Measurements from ENCODE around the gene TMEM179.

Gene TMEM179

DNA sequence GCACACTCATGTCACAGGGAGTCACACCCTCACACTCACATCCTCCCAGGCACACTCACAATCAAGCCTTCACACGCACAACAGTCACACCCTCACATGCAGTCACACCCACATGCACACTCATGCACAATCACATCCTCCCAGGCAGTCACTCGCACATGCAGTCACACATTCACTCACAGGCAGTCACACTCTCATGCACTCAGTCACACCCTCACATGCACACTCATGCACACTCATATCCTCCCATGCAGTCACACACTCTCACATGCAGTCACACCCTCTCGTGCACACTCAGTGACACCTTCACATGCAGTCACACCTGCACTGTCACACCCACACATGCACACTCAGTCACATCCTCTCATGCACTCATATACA is 12.3 kb downstream of the TMEM179 start:
- Histone ChIP-seq H3K4me1 (ENCODE audit: control insufficient read depth, insufficient read depth, low read length) (no peaks in the 10 kb centered on the region; the same call in 1 of the 2 replicates), H3K27me3 (ENCODE audit: control insufficient read depth, insufficient read depth, low read length) (no peaks in the 10 kb centered on the region; the same call in 1 of the 2 replicates), H3K9ac (ENCODE audit: low read length) (no peak overlapping the region), H3K36me3 (ENCODE audit: control insufficient read depth, insufficient read depth, low read length) (no peaks in the 10 kb centered on the region), H3K4me3 (ENCODE audit: low read depth, low read length) (no peak overlapping the region), H3K27ac (ENCODE audit: low read depth, low read length) (no peak overlapping the region), H3K9me3 (ENCODE audit: control insufficient read depth, insufficient read depth, low read depth, low read length) (no peaks in the 10 kb centered on the region)

DNA sequence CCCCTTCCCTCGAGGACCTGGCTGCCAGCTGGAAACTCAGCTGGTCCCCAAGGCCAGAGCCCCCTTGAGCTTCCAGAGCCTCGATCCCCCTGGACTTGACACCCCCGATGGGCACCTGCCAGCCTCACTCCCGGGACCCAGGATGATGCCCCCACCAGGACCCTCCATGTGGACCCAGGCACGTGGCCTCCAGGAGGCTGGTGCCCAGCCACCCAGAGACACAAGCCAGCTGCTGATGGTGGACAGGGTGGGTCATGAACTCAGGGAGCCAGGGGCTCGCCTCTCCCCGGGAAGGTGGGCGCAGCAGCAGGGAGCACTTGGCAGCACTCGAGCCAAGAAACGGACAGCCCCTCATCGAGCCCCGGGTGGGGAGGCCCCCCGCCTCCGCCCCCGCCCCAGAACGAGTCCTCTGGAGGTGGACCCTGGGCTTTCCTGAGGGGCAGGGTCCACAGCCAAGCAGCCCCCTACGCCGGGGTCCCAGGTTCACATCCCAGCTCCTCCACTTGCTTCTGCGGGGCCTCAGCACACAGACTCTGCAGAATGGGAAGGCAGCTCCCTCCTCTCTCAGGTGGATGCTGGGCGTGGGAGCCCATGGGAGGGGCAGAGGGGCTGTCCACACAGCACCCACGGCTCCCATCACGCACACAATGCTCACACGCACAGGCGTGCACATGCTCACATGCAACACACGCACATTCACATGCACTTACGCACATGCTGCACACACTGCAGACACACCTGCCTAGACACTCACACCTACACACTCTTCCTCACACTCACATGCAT is 12.9 kb downstream of the TMEM179 start:
- Histone ChIP-seq H3K27me3 (ENCODE audit: control insufficient read depth, insufficient read depth, low read length) (no peaks in the 10 kb centered on the region; the same call in 1 of the 2 replicates), H3K4me3 (ENCODE audit: low read depth, low read length) (no peak overlapping the region), H3K4me1 (ENCODE audit: control insufficient read depth, insufficient read depth, low read length) (no peaks in the 10 kb centered on the region; the same call in 1 of the 2 replicates)

DNA sequence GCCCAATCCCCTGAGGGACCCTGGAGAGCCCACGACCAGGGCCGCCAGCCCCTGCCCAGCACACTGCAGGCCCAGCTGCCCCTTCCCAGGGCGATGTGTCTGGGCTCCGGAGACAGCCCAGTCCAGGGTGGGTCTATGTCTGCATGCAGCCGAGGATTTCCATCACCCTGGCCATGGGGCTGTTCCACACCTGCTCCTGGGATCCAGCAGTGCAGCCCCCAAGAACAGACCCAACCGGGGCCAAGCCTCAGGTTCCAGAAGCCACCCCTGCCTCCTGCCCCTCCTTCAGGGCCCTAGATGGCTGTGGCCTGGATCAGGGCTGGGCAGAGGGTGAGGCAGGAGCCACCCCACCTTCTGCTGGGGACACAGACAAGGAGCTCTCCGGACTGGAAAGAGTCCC is 13.5 kb downstream of the TMEM179 start:
- Histone ChIP-seq H3K27ac (ENCODE audit: low read depth, low read length) (no peak overlapping the region), H3K9me3 (ENCODE audit: control insufficient read depth, insufficient read depth, low read depth, low read length) (no peaks in the 10 kb centered on the region), H3K9ac (ENCODE audit: low read length) (no peak overlapping the region), H3K4me1 (ENCODE audit: control insufficient read depth, insufficient read depth, low read length) (no peaks in the 10 kb centered on the region; the same call in 1 of the 2 replicates), H3K27me3 (ENCODE audit: control insufficient read depth, insufficient read depth, low read length) (no peaks in the 10 kb centered on the region; the same call in 1 of the 2 replicates), H3K4me3 (ENCODE audit: low read depth, low read length) (no peak overlapping the region), H3K36me3 (ENCODE audit: control insufficient read depth, insufficient read depth, low read length) (no peaks in the 10 kb centered on the region)

More for the DNA sequence above, 12.9 kb downstream of the TMEM179 start:
- Histone ChIP-seq H3K9me3 (ENCODE audit: control insufficient read depth, insufficient read depth, low read depth, low read length) (no peaks in the 10 kb centered on the region), H3K27ac (ENCODE audit: low read depth, low read length) (no peak overlapping the region), H3K9ac (ENCODE audit: low read length) (no peak overlapping the region), H3K36me3 (ENCODE audit: control insufficient read depth, insufficient read depth, low read length) (no peaks in the 10 kb centered on the region)

GRCh38 chr14:104590240-104590965 is 14.2 kb downstream of the TMEM179 start:
- H3K4me3 ChIP-seq (ENCODE audit: low read depth, low read length), result no peak overlapping the region
- no peaks in the 10 kb centered on the region; the same call in 1 of the 2 replicates for H3K4me1 ChIP-seq (ENCODE audit: control insufficient read depth, insufficient read depth, low read length)
- H3K9me3 ChIP-seq (ENCODE audit: control insufficient read depth, insufficient read depth, low read depth, low read length), result no peaks in the 10 kb centered on the region
- no peaks in the 10 kb centered on the region; the same call in 1 of the 2 replicates for H3K27me3 ChIP-seq (ENCODE audit: control insufficient read depth, insufficient read depth, low read length)
- no peak overlapping the region for H3K9ac ChIP-seq (ENCODE audit: low read length)
- H3K27ac ChIP-seq (ENCODE audit: low read depth, low read length), result no peak overlapping the region
- no peaks in the 10 kb centered on the region for H3K36me3 ChIP-seq (ENCODE audit: control insufficient read depth, insufficient read depth, low read length)

- Histone ChIP-seq H3K4me1 (ENCODE audit: control insufficient read depth, insufficient read depth, low read length) (no peaks in the 10 kb centered on the region; the same call in 1 of the 2 replicates), H3K4me3 (ENCODE audit: low read depth, low read length) (no peak overlapping the region), H3K9ac (ENCODE audit: low read length) (no peak overlapping the region), H3K36me3 (ENCODE audit: control insufficient read depth, insufficient read depth, low read length) (no peaks in the 10 kb centered on the region), H3K27ac (ENCODE audit: low read depth, low read length) (no peak overlapping the region), H3K9me3 (ENCODE audit: control insufficient read depth, insufficient read depth, low read depth, low read length) (no peaks in the 10 kb centered on the region), H3K27me3 (ENCODE audit: control insufficient read depth, insufficient read depth, low read length) (no peaks in the 10 kb centered on the region; the same call in 1 of the 2 replicates)
Observed at GRCh38 chr14:104589338-104590195, 15.0 kb downstream of the TMEM179 start.

DNA sequence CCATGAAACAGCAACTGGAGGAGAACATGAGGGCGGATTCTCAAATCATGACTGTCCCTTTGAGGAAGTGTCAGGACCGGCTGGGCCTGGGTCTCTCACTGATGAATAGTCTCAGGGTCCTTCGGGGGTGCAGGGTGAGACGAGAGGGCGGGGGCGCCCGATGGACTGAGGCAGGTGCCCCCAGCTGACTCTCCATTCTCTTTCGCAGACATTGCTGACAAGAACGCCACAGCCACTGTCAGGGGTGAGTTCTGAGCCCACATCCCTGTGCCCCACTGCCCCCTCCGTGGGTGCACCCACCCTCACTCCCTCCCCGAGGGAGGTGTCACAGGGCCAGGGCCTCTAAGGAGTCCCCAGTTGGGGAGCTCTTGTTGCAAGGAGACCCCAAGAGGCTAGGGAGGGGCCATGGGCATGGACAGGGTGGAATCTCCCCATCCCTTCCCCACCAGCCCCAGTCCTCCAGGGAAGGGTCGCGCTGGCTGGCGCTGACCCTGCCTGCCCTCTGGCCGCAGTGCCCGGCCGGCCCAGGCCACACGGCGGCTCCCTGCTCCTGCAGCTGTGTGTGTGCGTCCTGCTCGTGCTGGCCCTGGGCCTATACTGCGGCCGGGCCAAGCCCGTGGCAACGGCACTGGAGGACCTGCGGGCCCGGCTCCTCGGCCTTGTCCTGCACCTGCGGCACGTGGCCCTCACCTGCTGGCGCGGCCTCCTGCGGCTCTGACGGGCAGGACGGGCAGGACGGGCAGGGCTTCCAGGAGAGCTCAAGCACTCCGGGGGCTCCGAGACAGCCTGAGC is 16.3 kb downstream of the TMEM179 start:
- Histone ChIP-seq H3K4me3 (ENCODE audit: low read depth, low read length) (no peak overlapping the region), H3K36me3 (ENCODE audit: control insufficient read depth, insufficient read depth, low read length) (no peaks in the 10 kb centered on the region), H3K4me1 (ENCODE audit: control insufficient read depth, insufficient read depth, low read length) (no peaks in the 10 kb centered on the region; the same call in 1 of the 2 replicates), H3K27ac (ENCODE audit: low read depth, low read length) (no peak overlapping the region), H3K9me3 (ENCODE audit: control insufficient read depth, insufficient read depth, low read depth, low read length) (no peaks in the 10 kb centered on the region), H3K27me3 (ENCODE audit: control insufficient read depth, insufficient read depth, low read length) (no peaks in the 10 kb centered on the region; the same call in 1 of the 2 replicates), H3K9ac (ENCODE audit: low read length) (no peak overlapping the region)

GRCh38 chr14:104587641-104588040 is 16.9 kb downstream of the TMEM179 start:
- no peaks in the 10 kb centered on the region for H3K9me3 ChIP-seq (ENCODE audit: control insufficient read depth, insufficient read depth, low read depth, low read length)
- no peak overlapping the region for H3K27ac ChIP-seq (ENCODE audit: low read depth, low read length)
- H3K4me1 ChIP-seq (ENCODE audit: control insufficient read depth, insufficient read depth, low read length), result no peaks in the 10 kb centered on the region; the same call in 1 of the 2 replicates
- H3K4me3 ChIP-seq (ENCODE audit: low read depth, low read length), result no peak overlapping the region
- no peak overlapping the region for H3K9ac ChIP-seq (ENCODE audit: low read length)
- H3K36me3 ChIP-seq (ENCODE audit: control insufficient read depth, insufficient read depth, low read length), result no peaks in the 10 kb centered on the region
- no peaks in the 10 kb centered on the region; the same call in 1 of the 2 replicates for H3K27me3 ChIP-seq (ENCODE audit: control insufficient read depth, insufficient read depth, low read length)

GRCh38 chr14:104586832-104587620 is 17.5 kb downstream of the TMEM179 start:
- H3K36me3 ChIP-seq (ENCODE audit: control insufficient read depth, insufficient read depth, low read length), result no peaks in the 10 kb centered on the region
- H3K4me1 ChIP-seq (ENCODE audit: control insufficient read depth, insufficient read depth, low read length), result no peaks in the 10 kb centered on the region; the same call in 1 of the 2 replicates
- no peaks in the 10 kb centered on the region; the same call in 1 of the 2 replicates for H3K27me3 ChIP-seq (ENCODE audit: control insufficient read depth, insufficient read depth, low read length)
- H3K9ac ChIP-seq (ENCODE audit: low read length), result no peak overlapping the region
- H3K9me3 ChIP-seq (ENCODE audit: control insufficient read depth, insufficient read depth, low read depth, low read length), result no peaks in the 10 kb centered on the region
- H3K27ac ChIP-seq (ENCODE audit: low read depth, low read length), result no peak overlapping the region
- H3K4me3 ChIP-seq (ENCODE audit: low read depth, low read length), result no peak overlapping the region

GRCh38 chr14:104585966-104586697 is 18.4 kb downstream of the TMEM179 start:
- H3K4me1 ChIP-seq (ENCODE audit: control insufficient read depth, insufficient read depth, low read length), result peaks cover 3% of the 10 kb centered on the region; the same call in 1 of the 2 replicates
- no peaks in the 10 kb centered on the region for H3K9me3 ChIP-seq (ENCODE audit: control insufficient read depth, insufficient read depth, low read depth, low read length)
- no peaks in the 10 kb centered on the region for H3K36me3 ChIP-seq (ENCODE audit: control insufficient read depth, insufficient read depth, low read length)
- no peak overlapping the region for H3K27ac ChIP-seq (ENCODE audit: low read depth, low read length)
- no peak overlapping the region for H3K4me3 ChIP-seq (ENCODE audit: low read depth, low read length)
- no peaks in the 10 kb centered on the region; the same call in 1 of the 2 replicates for H3K27me3 ChIP-seq (ENCODE audit: control insufficient read depth, insufficient read depth, low read length)
- H3K9ac ChIP-seq (ENCODE audit: low read length), result no peak overlapping the region
